SK-N-MC (cell line): ENCODE results near the gene SP2.

ENCODE experiments used
- EZH2 ChIP-seq: fragments of 200-600 bp; sonication (generic); IDR thresholded peaks from one replicate; pipeline ENCODE4 v1.6.1; 2017; ENCODE audit warnings: antibody characterized with exemption
- POLR2AphosphoS5 ChIP-seq: IDR thresholded peaks from 2 replicates; pipeline ENCODE4 v1.6.1; 2012; ENCODE audit warnings: mild to moderate bottlenecking, low read depth, low read length, borderline replicate concordance

GRCh38 chr17:47899643-47900042 lies 3.6 kb downstream of the SP2 start:
- no peak for TF ChIP-seq POLR2AphosphoS5
- TF ChIP-seq EZH2 = no peak
